ENCODE data around the gene OR8G1.

- TF ChIP-seq MYNN (tag by site-specific recombination; IDR thresholded peaks at IDR 0.05; ENCODE audit: borderline replicate concordance) (no peak), ZNF707 (tag by site-specific recombination; IDR thresholded peaks at IDR 0.05) (no peak), CTCF (tag by site-specific recombination; IDR thresholded peaks at IDR 0.05) (no peak), ZBTB7A (tag by site-specific recombination; IDR thresholded peaks at IDR 0.05; ENCODE audit: low read depth) (no peak), PATZ1 (tag by site-specific recombination; IDR thresholded peaks at IDR 0.05) (no peak), ZNF10 (tag by site-specific recombination; IDR thresholded peaks at IDR 0.05) (no peak), ZSCAN18 (tag by site-specific recombination; IDR thresholded peaks at IDR 0.05) (no peak), KLF16 (tag by site-specific recombination; IDR thresholded peaks at IDR 0.05) (no peak), KLF9 (tag by site-specific recombination; IDR thresholded peaks at IDR 0.05; ENCODE audit: low read depth) (no peak), MZF1 (tag by site-specific recombination; IDR thresholded peaks at IDR 0.05; ENCODE audit: borderline replicate concordance) (no peak), ZNF292 (tag by site-specific recombination; IDR thresholded peaks at IDR 0.05; ENCODE audit: borderline replicate concordance, low read depth) (no peak), ZBTB49 (tag by site-specific recombination; IDR thresholded peaks at IDR 0.05; ENCODE audit: low read depth) (no peak), ZNF274 (IDR thresholded peaks at IDR 0.05; ENCODE audit: low read length) (no peak), ZNF274 (tag by site-specific recombination; IDR thresholded peaks at IDR 0.05; ENCODE audit: borderline replicate concordance) (no peak)
Measured at GRCh38 chr11:124278261-124278660, 37.4 kb downstream of the OR8G1 start.
